Activated naive CD4-positive, alpha-beta T cell treated with anti-CD3 and anti-CD28 coated beads, Interleukin-2, amount 50 U/mL, for 16 hours (primary cell): ENCODE measurements around the gene POTEF.
"Not testable (repeated sequence)": the region's sequence is repeated elsewhere in the genome, so short reads cannot be mapped to it uniquely, and the experiment has no call there.

ENCODE experiments used
- DNase-seq: peaks from one replicate; pipeline ENCODE4 v3.0.0-alpha.2; 2020

The POTEF gene

GRCh38 chr2:130129120-130129829, at the start of gene POTEF:
TSS of gene POTEF (minus strand) at chr2:130129222. CDS start at chr2:130120515, 8,707 bp downstream.
- not testable (repeated sequence) for DNase-seq

GRCh38 chr2:130174866-130175265, 45.8 kb upstream of the POTEF start:
- not testable (repeated sequence) for DNase-seq

- DNase-seq = no peak
Measured at GRCh38 chr2:130169896-130170295, 40.9 kb upstream of the POTEF start.

GRCh38 chr2:130169163-130169562, 40.1 kb upstream of the POTEF start:
- DNase-seq = not testable (repeated sequence)

GRCh38 chr2:130166611-130167010, 37.6 kb upstream of the POTEF start:
- DNase-seq = not testable (repeated sequence)

- no peak for DNase-seq
Measured at GRCh38 chr2:130165293-130166016, 36.4 kb upstream of the POTEF start.

- no peak for DNase-seq
Measured at GRCh38 chr2:130162968-130163367, 33.9 kb upstream of the POTEF start.

GRCh38 chr2:130162486-130162885, 33.5 kb upstream of the POTEF start:
- not testable (repeated sequence) for DNase-seq

- DNase-seq = not testable (repeated sequence)
Measured at GRCh38 chr2:130160838-130161705, 32.0 kb upstream of the POTEF start.

- DNase-seq = no peak
Measured at GRCh38 chr2:130160131-130160530, 31.1 kb upstream of the POTEF start.

- DNase-seq = not testable (repeated sequence)
Measured at GRCh38 chr2:130159376-130159775, 30.4 kb upstream of the POTEF start.

GRCh38 chr2:130158631-130159030, 29.6 kb upstream of the POTEF start:
- no peak for DNase-seq

- DNase-seq = not testable (repeated sequence)
Measured at GRCh38 chr2:130157825-130158514, 28.9 kb upstream of the POTEF start.

GRCh38 chr2:130157354-130157753, 28.3 kb upstream of the POTEF start:
- DNase-seq = not testable (repeated sequence)

- no peak for DNase-seq
Measured at GRCh38 chr2:130156624-130157004, 27.6 kb upstream of the POTEF start.

- not testable (repeated sequence) for DNase-seq
Measured at GRCh38 chr2:130155956-130156623, 27.1 kb upstream of the POTEF start.

- no peak for DNase-seq
Measured at GRCh38 chr2:130154773-130155765, 26.0 kb upstream of the POTEF start.

- not testable (repeated sequence) for DNase-seq
Measured at GRCh38 chr2:130154423-130154770, 25.4 kb upstream of the POTEF start.

GRCh38 chr2:130153721-130154422, 24.9 kb upstream of the POTEF start:
- DNase-seq = not testable (repeated sequence)
